Vagina (tissue), 2 donors: Measurements from ENCODE around the gene S100B. TPM values are rescaled to one million over a fixed set of nuclear protein-coding genes. Genes with fewer than 3 reads are reported as not detected.

ENCODE experiments used
- DNase-seq, 2 donors: peaks; one replicate each; pipeline ENCODE4 v3.0.0-alpha.2; 2017; ENCODE audit errors: extremely low spot score in 2 of 2
- H3K27ac ChIP-seq: fragments of 200-600 bp; sonication (generic); one replicate; pipeline ENCODE4 v1.5.1; 2019
- H3K27me3 ChIP-seq: fragments of 200-600 bp; sonication (generic); one replicate; pipeline ENCODE4 v1.5.1; 2019
- H3K36me3 ChIP-seq, 2 donors: fragments of 200-600 bp; sonication (generic); one replicate each; pipeline ENCODE4 v1.5.1; 2017 to 2019
- H3K4me1 ChIP-seq: fragments of 200-600 bp; sonication (generic); one replicate; pipeline ENCODE4 v1.5.1; 2019
- H3K4me3 ChIP-seq, 2 donors: fragments of 200-600 bp; sonication (generic); 1 replicate in 1 of 2; 2 replicates in 1 of 2; pipeline ENCODE4 v1.5.1; 2016 to 2019
- H3K9me3 ChIP-seq: fragments of 200-600 bp; sonication (generic); one replicate; pipeline ENCODE4 v1.5.1; 2019
- CTCF ChIP-seq, 3 experiments: fragments of 450-650 bp in 2 of 3; fragments of 200-600 bp in 1 of 3; sonication (generic) in 1 of 3; IDR thresholded peaks; one replicate each; pipeline ENCODE4 v1.5.1; 2017 to 2019; ENCODE audit warnings: antibody characterized with exemption in 3 of 3, mild to moderate bottlenecking in 2 of 3, moderate library complexity in 2 of 3
- POLR2A ChIP-seq, 2 donors: fragments of 450-650 bp; IDR thresholded peaks; one replicate each; pipeline ENCODE4 v1.6.1; 2017; ENCODE audit warnings: antibody characterized with exemption in 2 of 2, mild to moderate bottlenecking in 2 of 2, moderate library complexity in 2 of 2
- POLR2AphosphoS5 ChIP-seq, 2 donors: sonication (generic); formaldehyde crosslinking; IDR thresholded peaks; one replicate each; pipeline ENCODE4 v1.9.0; 2017; ENCODE audit warnings: antibody characterized with exemption in 2 of 2, mild to moderate bottlenecking in 2 of 2, low read depth in 1 of 2; ENCODE audit not compliant: insufficient read depth in 1 of 2
- intact Hi-C: fragments of 100-400 bp; cut with DNase I; formaldehyde crosslinking; loops from one replicate; pipeline ENCODE4 v1.15.1; 2023
- total RNA-seq: library from RNA; depleted of rRNA; stranded (reverse); fragments of >200 nt; gene quantifications from one replicate; pipeline ENCODE4 v1.2.3, GENCODE V29; 2016

S100B gene
- total RNA-seq, 1 donor from 2014 or later, result 19.9 TPM

GRCh38 chr21:46628868-46629267 is 24.0 kb upstream of the S100B start:
- Histone ChIP-seq H3K27me3 (no peaks in the 10 kb centered on the region), H3K27ac (no peak overlapping the region), H3K36me3 (no peaks in the 10 kb centered on the region), H3K4me3 (no peak overlapping the region), H3K9me3 (peaks cover 6% of the 10 kb centered on the region), H3K4me1 (no peaks in the 10 kb centered on the region)
- TF ChIP-seq POLR2AphosphoS5 (IDR thresholded peaks at IDR 0.05; ENCODE audit: insufficient read depth in 1 of 2, low read depth in 1 of 2), result no peak
- intact Hi-C loops, result no loop called here
- no peak for DNase-seq

GRCh38 chr21:46627726-46628125 is 22.8 kb upstream of the S100B start:
- H3K27ac ChIP-seq, result no peak overlapping the region
- no peak for DNase-seq
- intact Hi-C loops, result no loop called here
- H3K27me3 ChIP-seq, result no peaks in the 10 kb centered on the region
- no peak overlapping the region for H3K4me3 ChIP-seq
- no peak for TF ChIP-seq POLR2A (IDR thresholded peaks at IDR 0.05)
- no peak for TF ChIP-seq POLR2AphosphoS5 (IDR thresholded peaks at IDR 0.05; ENCODE audit: insufficient read depth in 1 of 2, low read depth in 1 of 2)
- TF ChIP-seq CTCF (IDR thresholded peaks at IDR 0.05), result no peak
- peaks cover 6% of the 10 kb centered on the region for H3K9me3 ChIP-seq
- H3K4me1 ChIP-seq, result no peaks in the 10 kb centered on the region
- H3K36me3 ChIP-seq, result no peaks in the 10 kb centered on the region

GRCh38 chr21:46626975-46627501 is 22.2 kb upstream of the S100B start:
- Histone ChIP-seq H3K9me3 (peaks cover 6% of the 10 kb centered on the region), H3K4me3 (no peak overlapping the region), H3K27me3 (no peaks in the 10 kb centered on the region), H3K36me3 (no peaks in the 10 kb centered on the region), H3K27ac (no peak overlapping the region), H3K4me1 (no peaks in the 10 kb centered on the region)
- intact Hi-C loops, result no loop called here
- TF ChIP-seq POLR2AphosphoS5 (IDR thresholded peaks at IDR 0.05; ENCODE audit: insufficient read depth in 1 of 2, low read depth in 1 of 2) (no peak), POLR2A (IDR thresholded peaks at IDR 0.05) (no peak), CTCF (IDR thresholded peaks at IDR 0.05) (no peak)
- DNase-seq, result no peak

- Histone ChIP-seq H3K9me3 (peaks cover 6% of the 10 kb centered on the region), H3K4me1 (no peaks in the 10 kb centered on the region), H3K27ac (no peak overlapping the region), H3K4me3 (no peak overlapping the region), H3K27me3 (no peaks in the 10 kb centered on the region), H3K36me3 (no peaks in the 10 kb centered on the region)
- DNase-seq, result no peak
- TF ChIP-seq POLR2A (IDR thresholded peaks at IDR 0.05) (no peak), CTCF (IDR thresholded peaks at IDR 0.05) (no peak), POLR2AphosphoS5 (IDR thresholded peaks at IDR 0.05; ENCODE audit: insufficient read depth in 1 of 2, low read depth in 1 of 2) (no peak)
- intact Hi-C loops, result no loop called here
Measured at GRCh38 chr21:46626536-46626935, 21.7 kb upstream of the S100B start.

GRCh38 chr21:46625759-46626158 is 20.9 kb upstream of the S100B start:
- Histone ChIP-seq H3K9me3 (peaks cover 6% of the 10 kb centered on the region), H3K36me3 (no peaks in the 10 kb centered on the region), H3K4me1 (no peaks in the 10 kb centered on the region), H3K4me3 (no peak overlapping the region), H3K27ac (no peak overlapping the region), H3K27me3 (no peaks in the 10 kb centered on the region)
- no peak for DNase-seq
- intact Hi-C loops, result no loop called here
- TF ChIP-seq CTCF (IDR thresholded peaks at IDR 0.05), result no peak
- TF ChIP-seq POLR2AphosphoS5 (IDR thresholded peaks at IDR 0.05; ENCODE audit: insufficient read depth in 1 of 2, low read depth in 1 of 2), result no peak
- no peak for TF ChIP-seq POLR2A (IDR thresholded peaks at IDR 0.05)
